Common myeloid progenitor, CD34-positive (primary cell): Measurements from ENCODE around the gene TEX2.

Experiments used
- CTCF ChIA-PET: fragments of 350-600 bp; sonication (Branson Sonifier 250); formaldehyde crosslinking; loops from one replicate; lab custom pipeline; 2021; ENCODE audit warnings: antibody characterized with exemption; lab: Charles Lee
- POLR2A ChIA-PET: fragments of 350-600 bp; sonication (Branson Sonifier 250); formaldehyde crosslinking; loops from one replicate; lab custom pipeline; 2021; ENCODE audit warnings: antibody characterized with exemption; lab: Charles Lee
- DNase-seq, 3 donors: peaks; one replicate each; pipeline versions ENCODE4 v3.0.0 to v3.0.0-alpha.2; 2013
- H3K27ac ChIP-seq, 2 experiments: 1 replicate in 1 of 2; 2 replicates in 1 of 2; pipeline ENCODE4 v1.7.0; 2013; ENCODE audit warnings: inconsistent platforms in 2 of 2, low read length in 2 of 2, mild to moderate bottlenecking in 2 of 2, low read depth in 1 of 2, moderate library complexity in 1 of 2; ENCODE audit not compliant: severe bottlenecking in 2 of 2, insufficient read depth in 1 of 2, poor library complexity in 1 of 2
- H3K27me3 ChIP-seq, 5 experiments: replicated peaks in 2 of 5; 1 replicate in 3 of 5; 2 replicates in 2 of 5; pipeline versions ENCODE4 v1.6.1 to v1.7.0; 2013; ENCODE audit warnings: low read length in 4 of 5, mild to moderate bottlenecking in 2 of 5, moderate library complexity in 2 of 5, inconsistent platforms in 1 of 5; ENCODE audit not compliant: insufficient read depth in 5 of 5, control insufficient read depth in 4 of 5
- H3K36me3 ChIP-seq, 4 experiments: 1 replicate in 2 of 4; 2 replicates in 2 of 4; pipeline versions ENCODE4 v1.6.1 to v1.7.0; 2013; ENCODE audit warnings: low read length in 3 of 4, control low read depth in 1 of 4, mild to moderate bottlenecking in 1 of 4; ENCODE audit not compliant: control insufficient read depth in 4 of 4, insufficient read depth in 4 of 4
- H3K4me1 ChIP-seq, 4 experiments: 1 replicate in 3 of 4; 2 replicates in 1 of 4; pipeline versions ENCODE4 v1.6.1 to v1.7.1; 2013; ENCODE audit warnings: low read length in 3 of 4, mild to moderate bottlenecking in 3 of 4, control low read depth in 1 of 4, inconsistent platforms in 1 of 4, moderate library complexity in 1 of 4; ENCODE audit not compliant: control insufficient read depth in 4 of 4, insufficient read depth in 4 of 4; ENCODE audit errors: control extremely low read depth in 1 of 4
- H3K4me3 ChIP-seq, 7 experiments: 1 replicate in 4 of 7; 2 replicates in 3 of 7; pipeline versions ENCODE4 v1.5.1 to v1.7.0; 2013; ENCODE audit warnings: mild to moderate bottlenecking in 7 of 7, low read length in 6 of 7, moderate library complexity in 6 of 7, inconsistent platforms in 2 of 7, low read depth in 2 of 7, control low read depth in 1 of 7; ENCODE audit not compliant: insufficient read depth in 4 of 7, control insufficient read depth in 1 of 7; ENCODE audit errors: extremely low read depth in 1 of 7
- H3K9me3 ChIP-seq, 5 experiments: 1 replicate in 4 of 5; 2 replicates in 1 of 5; pipeline versions ENCODE4 v1.6.1 to v1.7.1; 2013; ENCODE audit warnings: low read length in 4 of 5, mild to moderate bottlenecking in 2 of 5, inconsistent platforms in 1 of 5, low read depth in 1 of 5, moderate library complexity in 1 of 5; ENCODE audit not compliant: control insufficient read depth in 4 of 5, insufficient read depth in 2 of 5; ENCODE audit errors: control extremely low read depth in 1 of 5
- WGBS: methylation state at CpG from one replicate; pipeline ENCODE4 v1.1.5; 2013; ENCODE audit not compliant: insufficient coverage; 5-methylcytosine and 5-hydroxymethylcytosine counted together

The TEX2 gene

DNA sequence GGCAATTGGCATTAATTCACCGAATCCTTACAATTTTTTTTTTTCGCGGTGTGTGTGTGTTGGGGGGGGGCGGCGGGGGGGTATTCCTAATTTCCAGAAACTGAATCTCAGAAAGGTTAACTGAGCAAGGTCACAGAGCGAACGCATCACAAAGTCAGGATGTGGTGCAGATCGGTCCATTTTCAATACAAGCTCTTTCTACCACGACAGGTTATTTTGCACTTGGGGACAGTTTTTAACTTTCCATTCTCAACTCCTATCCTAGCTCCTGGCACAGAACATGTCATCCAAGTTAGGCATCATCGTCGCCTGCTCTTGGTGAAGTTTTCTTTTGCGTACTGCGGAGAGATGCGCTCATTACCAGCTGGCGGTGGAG lies 117.7 kb downstream of the TEX2 start:
- DNase-seq, result no peak
- peaks cover 13 to 29% (median 20%) of the 10 kb centered on the region in 4 experiments for H3K4me1 ChIP-seq
- WGBS, result 0% methylated on average over 6 of the region's 15 CpGs
- no peaks in the 10 kb centered on the region for H3K9me3 ChIP-seq
- peaks cover 2 to 33% (median 14%) of the 10 kb centered on the region in 4 experiments for H3K36me3 ChIP-seq
- peak overlapping the region in 1 of 2 experiments; percentile 92 for H3K27ac ChIP-seq
- ChIA-PET CTCF (interaction anchor here (0.8 to 2.9 kb wide), 11 partner anchors 11 to 149 kb away, joined by 3 to 12 read pairs (median 4); partner anchors contain the start of gene ERN1), POLR2A (interaction anchor here (0.6 to 1.8 kb wide), 14 partner anchors 15 to 523 kb away, joined by 3 to 9 read pairs (median 4); partner anchors contain the start of genes ERN1, ICAM2, MAP3K3 and TEX2)
- H3K27me3 ChIP-seq, result no peaks in the 10 kb centered on the region
- peak overlapping the region in 6 of 7 experiments; percentile 79 to 96 (median 92) for H3K4me3 ChIP-seq

GRCh38 chr17:64139542-64139941 lies 123.5 kb downstream of the TEX2 start:
- no peak for DNase-seq
- Histone ChIP-seq H3K36me3 (no peaks in the 10 kb centered on the region), H3K4me1 (peaks cover 0 to 7% (median 0%) of the 10 kb centered on the region in 4 experiments), H3K27ac (no peak overlapping the region), H3K9me3 (no peaks in the 10 kb centered on the region), H3K4me3 (no peak overlapping the region), H3K27me3 (no peaks in the 10 kb centered on the region)
- whole genome bisulfite sequencing, result 100% methylated on average over 2 of the region's 6 CpGs
- ChIA-PET CTCF (interaction anchor here (1.3 to 3.3 kb wide), 2 partner anchors 76 to 111 kb away, joined by 6 to 18 read pairs; no protein-coding TSS in a partner anchor), POLR2A (interaction anchor here (0.6 kb wide), 1 partner anchor 28 kb away, joined by 3 read pairs; no protein-coding TSS in a partner anchor)

GRCh38 chr17:64138441-64138840 lies 124.6 kb downstream of the TEX2 start:
- no peaks in the 10 kb centered on the region for H3K27me3 ChIP-seq
- WGBS, result no CpG with 5 or more reads among the region's 2 CpGs
- H3K9me3 ChIP-seq, result no peaks in the 10 kb centered on the region
- H3K4me3 ChIP-seq, result no peak overlapping the region
- CTCF ChIA-PET, result interaction anchor here (0.6 to 3.3 kb wide), 3 partner anchors 75 to 300 kb away, joined by 4 to 18 read pairs (median 6); no protein-coding TSS in a partner anchor
- H3K4me1 ChIP-seq, result peaks cover 0 to 7% (median 0%) of the 10 kb centered on the region in 4 experiments
- POLR2A ChIA-PET, result no interaction called here
- no peak overlapping the region for H3K27ac ChIP-seq
- no peaks in the 10 kb centered on the region for H3K36me3 ChIP-seq
- peak; percentile 34 to 89 (median 78) for DNase-seq

- Histone ChIP-seq H3K27me3 (no peaks in the 10 kb centered on the region), H3K36me3 (no peaks in the 10 kb centered on the region), H3K27ac (no peak overlapping the region), H3K4me3 (no peak overlapping the region), H3K4me1 (peaks cover 0 to 16% (median 8%) of the 10 kb centered on the region in 4 experiments), H3K9me3 (no peaks in the 10 kb centered on the region)
- ChIA-PET POLR2A (no interaction called here), CTCF (interaction anchor here (1.1 to 7.9 kb wide), 13 partner anchors 14 to 232 kb away, joined by 3 to 212 read pairs (median 10); partner anchors contain the start of genes GH1 and ICAM2)
- no peak for DNase-seq
- WGBS, result 96% methylated on average over 5 of the region's 6 CpGs
Observed at GRCh38 chr17:64135000-64135399, 128.1 kb downstream of the TEX2 start.

- ChIA-PET CTCF (interaction anchor here (0.6 to 7.9 kb wide), 43 partner anchors 11 to 244 kb away, joined by 3 to 212 read pairs (median 5); partner anchors contain the start of genes GH1 and ICAM2), POLR2A (interaction anchor here (1.1 kb wide), 2 partner anchors 52 to 73 kb away, joined by 3 to 6 read pairs; no protein-coding TSS in a partner anchor)
- H3K4me3 ChIP-seq, result no peak overlapping the region
- DNase-seq, result no peak
- WGBS, result 100% methylated on average over 2 of the region's 6 CpGs
- no peak overlapping the region for H3K27ac ChIP-seq
- H3K9me3 ChIP-seq, result no peaks in the 10 kb centered on the region
- H3K4me1 ChIP-seq, result peaks cover 0 to 17% (median 10%) of the 10 kb centered on the region in 4 experiments
- no peaks in the 10 kb centered on the region for H3K36me3 ChIP-seq
- no peaks in the 10 kb centered on the region for H3K27me3 ChIP-seq
Observed at GRCh38 chr17:64134216-64134970, 128.7 kb downstream of the TEX2 start.

- H3K27ac ChIP-seq, result no peak overlapping the region
- H3K36me3 ChIP-seq, result no peaks in the 10 kb centered on the region
- H3K9me3 ChIP-seq, result no peaks in the 10 kb centered on the region
- H3K4me3 ChIP-seq, result no peak overlapping the region
- ChIA-PET CTCF (interaction anchor here (0.6 to 7.9 kb wide), 47 partner anchors 10 to 244 kb away, joined by 3 to 212 read pairs (median 5); partner anchors contain the start of genes GH1 and ICAM2), POLR2A (interaction anchor here (0.7 to 1.1 kb wide), 4 partner anchors 52 to 112 kb away, joined by 3 to 6 read pairs (median 4); no protein-coding TSS in a partner anchor)
- H3K4me1 ChIP-seq, result peaks cover 0 to 22% (median 17%) of the 10 kb centered on the region in 4 experiments
- WGBS, result 0% methylated on average over 3 of the region's 8 CpGs
- peak; percentile 67 to 83 (median 76) for DNase-seq
- H3K27me3 ChIP-seq, result no peaks in the 10 kb centered on the region
Observed at GRCh38 chr17:64133546-64134215, 129.4 kb downstream of the TEX2 start.
